GM18511 (cell line): Measurements from ENCODE around the gene PNKD.
A peak's percentile ranks its signal among the peaks of the same experiment; 100 is the strongest.

Experiments
- ATAC-seq: cut with Tn5 transposase; IDR thresholded peaks from one replicate; pipeline ENCODE4 v1.9.1; 2021; ENCODE audit warnings: mild to moderate bottlenecking, moderate library complexity; ENCODE audit not compliant: unreplicated experiment

PNKD gene

GRCh38 chr2:218394298-218395089, 124.2 kb downstream of the PNKD start:
- ATAC-seq: no peak

DNA sequence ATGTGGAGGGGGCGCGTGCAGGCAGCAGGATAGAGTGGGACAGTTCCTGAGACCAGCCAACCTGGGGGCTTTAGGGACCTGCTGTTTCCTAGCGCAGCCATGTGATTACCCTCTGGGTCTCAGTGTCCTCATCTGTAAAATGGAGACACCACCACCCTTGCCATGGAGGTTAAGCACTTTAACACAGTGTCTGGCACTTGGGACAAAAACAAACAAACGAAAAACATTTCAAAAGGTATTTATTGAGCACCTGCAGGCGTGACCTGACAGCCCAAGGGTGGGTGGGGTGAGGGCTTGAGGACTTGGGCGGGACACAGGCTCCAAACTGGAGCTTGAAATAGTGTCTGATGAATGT, 124.7 kb downstream of the PNKD start:
- ATAC-seq: no peak

DNA sequence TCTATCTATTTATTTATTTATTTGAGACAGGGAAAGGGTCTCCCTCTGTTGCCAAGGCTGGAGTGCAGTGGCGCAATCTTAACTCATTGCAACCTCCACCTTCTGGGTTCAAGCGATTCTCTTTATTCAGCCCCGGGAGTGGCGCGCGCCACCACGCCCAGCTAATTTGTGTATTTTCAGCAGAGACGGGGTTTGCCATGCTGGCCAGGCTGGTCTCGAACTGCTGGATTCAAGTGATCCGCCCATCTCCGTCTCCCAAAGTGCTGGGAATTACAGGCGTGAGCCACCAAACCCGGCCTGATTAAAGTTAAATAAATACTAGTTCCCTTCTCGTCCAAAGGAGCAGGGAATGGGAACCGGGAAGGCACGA, 125.1 kb downstream of the PNKD start:
- no peak for ATAC-seq

- peak; percentile 42 for ATAC-seq
Measured at GRCh38 chr2:218395826-218396687, 125.7 kb downstream of the PNKD start.
